CD4-positive, alpha-beta memory T cell (primary cell): ENCODE data around the gene NIPAL1. TPM values are rescaled to one million over a fixed set of nuclear protein-coding genes. Genes with fewer than 3 reads are reported as not detected.

ENCODE experiments used
- CTCF ChIA-PET: fragments of 350-600 bp; sonication (Branson Sonifier 250); formaldehyde crosslinking; loops from one replicate; lab custom pipeline; 2021; ENCODE audit warnings: inconsistent platforms; ENCODE audit not compliant: partially characterized antibody; lab: Charles Lee
- POLR2A ChIA-PET: fragments of 350-600 bp; sonication (Branson Sonifier 250); formaldehyde crosslinking; loops from one replicate; lab custom pipeline; 2021; ENCODE audit not compliant: partially characterized antibody; lab: Charles Lee
- DNase-seq, 5 donors: peaks; one replicate each; pipeline versions ENCODE4 v3.0.0 to v3.0.0-alpha.2; 2020 to 2022; ENCODE audit warnings: mixed read lengths in 1 of 5
- H3K27ac ChIP-seq: one replicate; pipeline ENCODE4 v1.7.0; 2013; ENCODE audit warnings: low read depth, low read length
- H3K27me3 ChIP-seq: 2 replicates; pipeline ENCODE4 v1.7.0; 2013; ENCODE audit warnings: mild to moderate bottlenecking, low read length, moderate library complexity; ENCODE audit not compliant: insufficient read depth
- H3K36me3 ChIP-seq: 2 replicates; pipeline ENCODE4 v1.7.0; 2013; ENCODE audit warnings: mild to moderate bottlenecking, low read length, moderate library complexity; ENCODE audit not compliant: insufficient read depth
- H3K4me1 ChIP-seq: 2 replicates; pipeline ENCODE4 v1.7.0; 2013; ENCODE audit warnings: mild to moderate bottlenecking, low read length, moderate library complexity; ENCODE audit not compliant: insufficient read depth
- H3K4me3 ChIP-seq, 2 donors: one replicate each; pipeline ENCODE4 v1.7.0; 2013; ENCODE audit warnings: low read length in 2 of 2, mild to moderate bottlenecking in 1 of 2
- H3K9me3 ChIP-seq, 2 donors: one replicate each; pipeline ENCODE4 v1.7.0; 2013; ENCODE audit warnings: low read length in 2 of 2, control low read depth in 1 of 2; ENCODE audit not compliant: control insufficient read depth in 1 of 2
- H3K27ac Mint-ChIP-seq, 7 donors: one replicate each; pipeline ENCODE4 v1.8.0; 2020 to 2021; ENCODE audit warnings: mixed read lengths in 7 of 7, mild to moderate bottlenecking in 6 of 7, inconsistent platforms in 3 of 7, moderate library complexity in 3 of 7
- H3K27me3 Mint-ChIP-seq, 2 donors: one replicate each; pipeline ENCODE4 v1.8.0; 2020 to 2021; ENCODE audit warnings: mixed read lengths in 2 of 2
- H3K36me3 Mint-ChIP-seq, 2 donors: one replicate each; pipeline ENCODE4 v1.8.0; 2020 to 2021; ENCODE audit warnings: mixed read lengths in 2 of 2, inconsistent platforms in 1 of 2, mild to moderate bottlenecking in 1 of 2
- H3K4me1 Mint-ChIP-seq, 4 donors: one replicate each; pipeline ENCODE4 v1.8.0; 2020 to 2021; ENCODE audit warnings: mixed read lengths in 4 of 4, mild to moderate bottlenecking in 1 of 4
- H3K4me3 Mint-ChIP-seq, 8 donors: one replicate each; pipeline ENCODE4 v1.8.0; 2020 to 2021; ENCODE audit warnings: mixed read lengths in 8 of 8, mild to moderate bottlenecking in 7 of 8, moderate library complexity in 6 of 8, inconsistent platforms in 3 of 8
- H3K9me3 Mint-ChIP-seq, 8 donors: one replicate each; pipeline ENCODE4 v1.8.0; 2020 to 2021; ENCODE audit warnings: mixed read lengths in 8 of 8, mild to moderate bottlenecking in 5 of 8, inconsistent platforms in 3 of 8, moderate library complexity in 1 of 8
- intact Hi-C: fragments of 100-400 bp; cut with micrococcal nuclease; formaldehyde crosslinking; loops from one replicate; pipeline ENCODE4 v1.15.1; 2023
- polyA plus RNA-seq, 2 donors: library from polyadenylated mRNA; unstranded; fragments of 300-500 nt; fragmentation: Illumina TruSeq; gene quantifications; one replicate each; pipeline ENCODE4 v1.2.3, GENCODE V29; 2021
- total RNA-seq, 2 experiments: library from RNA; stranded (reverse); gene quantifications; one replicate each; pipeline ENCODE4 v1.2.3, GENCODE V29; 2021

Gene NIPAL1
- total and polyA plus RNA-seq, 4 experiments from 2014 or later: 0.65 to 3.3 (median 1.8) TPM

DNA sequence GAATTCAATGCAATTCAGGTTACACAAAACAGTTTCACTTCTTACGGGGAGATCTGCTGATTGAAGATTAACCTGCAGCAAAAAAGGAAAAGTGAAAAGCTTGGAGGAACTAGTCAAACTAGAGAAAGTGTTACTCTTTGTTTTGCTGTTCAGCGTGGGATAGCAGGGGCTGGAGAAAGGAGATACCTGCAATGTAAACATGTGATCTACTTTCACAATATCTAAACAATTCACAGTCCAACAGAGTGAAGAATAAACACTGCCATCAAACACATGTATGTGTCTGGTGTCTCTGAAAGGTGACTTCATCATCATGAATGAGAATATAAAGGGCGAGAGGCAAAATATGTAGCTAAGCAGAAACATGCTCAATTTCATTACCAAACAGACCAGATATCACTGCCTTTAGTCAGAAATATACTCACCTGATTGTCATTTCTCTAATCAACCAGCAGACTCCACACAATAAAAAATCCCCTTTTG lies 26.4 kb downstream of the NIPAL1 start:
- no peak overlapping the region for H3K27ac ChIP-seq
- H3K9me3 ChIP-seq: no peaks in the 10 kb centered on the region
- CTCF ChIA-PET: interaction anchor here (11.0 kb wide), 1 partner anchor 10 kb away, joined by 140 read pairs; no protein-coding TSS in a partner anchor
- peaks cover 36 to 61% (median 51%) of the 10 kb centered on the region in 4 donors for H3K4me1 Mint-ChIP-seq
- no peaks in the 10 kb centered on the region for H3K27me3 ChIP-seq
- H3K9me3 Mint-ChIP-seq: no peaks in the 10 kb centered on the region
- DNase-seq: no peak
- H3K27me3 Mint-ChIP-seq: peaks cover 7 to 15% of the 10 kb centered on the region in 2 donors
- H3K27ac Mint-ChIP-seq: no peak overlapping the region
- intact Hi-C loops: loop anchor here (2.0 kb wide), 1 partner anchor 22 kb away; no protein-coding TSS in a partner anchor
- no peaks in the 10 kb centered on the region for H3K36me3 Mint-ChIP-seq
- no peaks in the 10 kb centered on the region for H3K36me3 ChIP-seq
- no peak overlapping the region for H3K4me3 ChIP-seq
- peaks cover 53% of the 10 kb centered on the region for H3K4me1 ChIP-seq
- POLR2A ChIA-PET: interaction anchor here (0.9 kb wide), 1 partner anchor 96 kb away, joined by 3 read pairs; no protein-coding TSS in a partner anchor
- H3K4me3 Mint-ChIP-seq: peak overlapping the region in 3 of 8 donors; percentile 3 to 71 (median 7)

DNA sequence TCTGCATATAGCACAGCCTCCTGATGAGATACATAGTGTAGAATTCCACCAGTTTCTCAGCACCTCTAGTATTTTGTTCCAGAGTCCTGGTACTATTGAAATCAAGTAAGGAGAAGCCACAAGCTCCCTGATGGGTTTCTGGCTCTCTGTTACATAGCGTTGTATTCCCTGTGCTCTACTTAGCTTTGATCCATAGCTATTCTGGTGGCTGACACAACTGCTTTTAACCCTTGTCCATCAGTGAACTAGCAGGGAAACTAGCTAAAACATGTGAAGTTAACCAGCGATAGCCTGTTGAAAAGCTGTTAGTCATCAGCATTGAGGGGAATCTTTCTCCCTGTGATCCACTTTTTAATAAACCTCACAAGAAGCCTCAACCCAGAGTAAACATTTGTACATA lies 26.9 kb downstream of the NIPAL1 start:
- Histone ChIP-seq H3K9me3 (no peaks in the 10 kb centered on the region), H3K4me1 (peaks cover 57% of the 10 kb centered on the region), H3K27ac (no peak overlapping the region), H3K36me3 (no peaks in the 10 kb centered on the region), H3K27me3 (no peaks in the 10 kb centered on the region), H3K4me3 (no peak overlapping the region)
- POLR2A ChIA-PET: interaction anchor here (0.9 kb wide), 1 partner anchor 96 kb away, joined by 3 read pairs; no protein-coding TSS in a partner anchor
- Mint-ChIP-seq H3K27ac (no peak overlapping the region), H3K27me3 (peaks cover 7 to 15% of the 10 kb centered on the region in 2 donors), H3K9me3 (no peaks in the 10 kb centered on the region), H3K36me3 (no peaks in the 10 kb centered on the region), H3K4me1 (peaks cover 36 to 64% (median 53%) of the 10 kb centered on the region in 4 donors), H3K4me3 (peak overlapping the region in 3 of 8 donors; percentile 3 to 71 (median 25))
- intact Hi-C loops: loop anchor here (2.0 kb wide), 1 partner anchor 21 kb away; no protein-coding TSS in a partner anchor
- CTCF ChIA-PET: interaction anchor here (11.0 kb wide), 1 partner anchor 11 kb away, joined by 140 read pairs; no protein-coding TSS in a partner anchor
- no peak for DNase-seq

DNA sequence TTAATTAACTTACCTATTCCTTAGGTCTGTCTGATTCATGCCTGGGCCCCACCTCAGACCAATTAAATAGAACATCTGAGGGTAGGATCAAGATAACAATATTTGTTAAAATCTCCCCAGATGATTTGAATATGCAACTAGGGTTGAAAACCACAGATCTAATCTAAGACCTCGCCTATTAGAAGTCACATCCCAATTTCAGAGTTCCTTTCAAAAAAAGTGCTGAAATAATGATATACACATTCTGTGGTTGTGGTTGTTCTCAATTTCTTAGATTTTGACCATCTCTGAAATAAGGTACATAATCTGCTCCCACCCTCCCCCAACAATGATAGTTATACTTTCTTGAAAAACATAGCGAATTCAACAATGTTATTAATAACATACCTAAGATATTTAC lies 27.7 kb downstream of the NIPAL1 start:
- peak overlapping the region in 5 of 8 donors; percentile 12 to 69 (median 39) for H3K4me3 Mint-ChIP-seq
- ChIA-PET CTCF (interaction anchor here (1.3 to 11.0 kb wide), 4 partner anchors 11 to 46 kb away, joined by 3 to 140 read pairs (median 16); no protein-coding TSS in a partner anchor), POLR2A (interaction anchor here (0.6 kb wide), 1 partner anchor 563 kb away, joined by 3 read pairs; no protein-coding TSS in a partner anchor)
- H3K36me3 ChIP-seq: no peaks in the 10 kb centered on the region
- intact Hi-C loops: no loop called here
- H3K36me3 Mint-ChIP-seq: no peaks in the 10 kb centered on the region
- no peak overlapping the region for H3K27ac ChIP-seq
- no peaks in the 10 kb centered on the region for H3K27me3 ChIP-seq
- H3K4me1 Mint-ChIP-seq: peaks cover 36 to 64% (median 53%) of the 10 kb centered on the region in 4 donors
- no peak overlapping the region for H3K27ac Mint-ChIP-seq
- H3K9me3 Mint-ChIP-seq: no peaks in the 10 kb centered on the region
- no peak for DNase-seq
- no peaks in the 10 kb centered on the region for H3K9me3 ChIP-seq
- H3K4me3 ChIP-seq: no peak overlapping the region
- H3K27me3 Mint-ChIP-seq: peaks cover 7 to 15% of the 10 kb centered on the region in 2 donors
- peaks cover 57% of the 10 kb centered on the region for H3K4me1 ChIP-seq

DNA sequence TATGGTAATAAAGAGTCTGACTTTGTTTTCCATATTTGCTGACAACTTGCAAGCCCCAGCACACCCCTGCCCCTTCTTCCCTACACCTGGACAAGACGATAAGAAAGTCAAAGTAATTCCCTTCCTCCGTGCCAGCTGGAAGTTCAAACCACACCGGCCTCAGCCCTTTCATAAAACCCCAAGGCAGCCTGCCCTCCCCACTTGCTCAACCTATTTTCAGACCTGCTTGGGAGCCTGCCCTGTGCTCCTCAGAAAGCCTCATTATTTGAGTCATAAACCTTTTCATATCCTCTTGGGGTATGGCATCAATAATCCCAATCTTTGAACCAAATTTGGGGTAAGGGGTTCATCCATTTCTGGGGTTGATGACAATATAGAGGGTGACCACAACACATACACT lies 29.5 kb downstream of the NIPAL1 start:
- POLR2A ChIA-PET: interaction anchor here (1.1 kb wide), 1 partner anchor 14 kb away, joined by 3 read pairs; no protein-coding TSS in a partner anchor
- no peak overlapping the region for H3K27ac ChIP-seq

DNA sequence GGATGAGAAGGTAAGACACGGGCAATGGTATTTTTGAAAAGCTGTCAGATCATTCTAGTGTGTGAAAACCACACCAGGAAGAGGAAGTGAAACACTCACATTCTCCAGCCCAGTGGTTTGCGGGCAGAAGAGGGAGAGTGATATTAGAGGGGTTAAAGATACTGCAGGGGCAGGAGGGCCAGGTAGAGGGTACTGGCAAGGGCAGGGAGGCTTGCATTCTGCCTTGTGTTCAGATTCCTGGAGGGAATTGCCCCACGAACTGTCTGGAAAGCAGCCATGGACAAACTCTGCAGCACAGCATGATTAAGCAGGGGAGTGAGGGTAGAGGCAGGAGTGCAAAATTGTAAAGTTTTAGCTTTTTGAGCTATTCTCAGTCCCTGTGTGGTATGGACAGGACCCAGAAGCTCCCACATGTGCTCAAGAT lies 30.9 kb downstream of the NIPAL1 start:
- DNase-seq: peak; percentile 40 to 67 (median 51)
- Histone ChIP-seq H3K36me3 (no peaks in the 10 kb centered on the region), H3K27ac (no peak overlapping the region), H3K9me3 (no peaks in the 10 kb centered on the region), H3K4me1 (peaks cover 57% of the 10 kb centered on the region), H3K4me3 (no peak overlapping the region), H3K27me3 (no peaks in the 10 kb centered on the region)
- peak overlapping the region in 4 of 7 donors; percentile 0 to 52 (median 22) for H3K27ac Mint-ChIP-seq
- intact Hi-C loops: loop anchor here (1.0 kb wide), 1 partner anchor 14 kb away; no protein-coding TSS in a partner anchor
- peaks cover 0 to 2% (median 0%) of the 10 kb centered on the region in 8 donors for H3K9me3 Mint-ChIP-seq
- peaks cover 4 to 10% of the 10 kb centered on the region in 2 donors for H3K27me3 Mint-ChIP-seq
- H3K4me1 Mint-ChIP-seq: peaks cover 37 to 68% (median 52%) of the 10 kb centered on the region in 4 donors
- ChIA-PET CTCF (interaction anchor here (2.2 to 11.0 kb wide), 3 partner anchors 14 to 48 kb away, joined by 5 to 140 read pairs (median 28); no protein-coding TSS in a partner anchor), POLR2A (interaction anchor here (1.6 kb wide), 1 partner anchor 13 kb away, joined by 8 read pairs; no protein-coding TSS in a partner anchor)
- H3K36me3 Mint-ChIP-seq: no peaks in the 10 kb centered on the region
- H3K4me3 Mint-ChIP-seq: peak overlapping the region in 7 of 8 donors; percentile 46 to 90 (median 77)

More for the DNA sequence above, 29.5 kb downstream of the NIPAL1 start:
- peak overlapping the region in 4 of 8 donors; percentile 41 to 89 (median 50) for H3K4me3 Mint-ChIP-seq
- no peaks in the 10 kb centered on the region for H3K9me3 Mint-ChIP-seq
- peaks cover 37 to 73% (median 56%) of the 10 kb centered on the region in 4 donors for H3K4me1 Mint-ChIP-seq
- intact Hi-C loops: loop anchor here (1.0 kb wide), 1 partner anchor 132 kb away; the partner anchor contains the start of gene NFXL1
- Histone ChIP-seq H3K9me3 (no peaks in the 10 kb centered on the region), H3K27me3 (no peaks in the 10 kb centered on the region), H3K4me3 (no peak overlapping the region), H3K36me3 (no peaks in the 10 kb centered on the region), H3K4me1 (peaks cover 57% of the 10 kb centered on the region)
- no peak for DNase-seq
- CTCF ChIA-PET: interaction anchor here (1.0 to 11.0 kb wide), 4 partner anchors 13 to 63 kb away, joined by 3 to 140 read pairs (median 16); no protein-coding TSS in a partner anchor
- H3K27me3 Mint-ChIP-seq: peaks cover 7 to 15% of the 10 kb centered on the region in 2 donors
- H3K36me3 Mint-ChIP-seq: no peaks in the 10 kb centered on the region
- no peak overlapping the region for H3K27ac Mint-ChIP-seq

DNA sequence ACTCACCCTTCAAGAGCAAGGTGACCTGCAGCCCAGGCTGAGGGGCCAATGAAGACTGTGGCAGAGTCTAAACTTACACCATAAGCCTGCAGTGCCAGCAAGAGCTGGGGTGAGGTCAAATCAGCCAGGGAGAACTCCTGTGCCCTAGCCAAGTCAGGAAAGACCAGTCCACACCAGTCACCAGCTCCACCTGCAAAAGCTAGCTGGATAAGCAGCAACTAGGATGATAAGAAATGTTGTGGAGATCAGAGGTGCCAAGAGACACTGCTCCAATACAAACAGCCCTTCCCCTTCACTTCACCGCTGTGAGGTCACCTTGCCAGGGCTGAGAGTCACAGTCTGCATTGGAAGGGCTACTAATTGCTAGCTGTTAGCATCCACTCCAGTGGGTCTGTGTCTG lies 31.3 kb downstream of the NIPAL1 start:
- H3K27me3 ChIP-seq: no peaks in the 10 kb centered on the region
- H3K36me3 ChIP-seq: no peaks in the 10 kb centered on the region
- no peak overlapping the region for H3K27ac ChIP-seq
- H3K27me3 Mint-ChIP-seq: peaks cover 3 to 10% of the 10 kb centered on the region in 2 donors
- H3K4me1 Mint-ChIP-seq: peaks cover 34 to 63% (median 48%) of the 10 kb centered on the region in 4 donors
- H3K27ac Mint-ChIP-seq: no peak overlapping the region
- H3K9me3 Mint-ChIP-seq: peaks cover 0 to 2% (median 0%) of the 10 kb centered on the region in 8 donors
- no peak overlapping the region for H3K4me3 ChIP-seq
- no peak for DNase-seq
- no peaks in the 10 kb centered on the region for H3K9me3 ChIP-seq
- peaks cover 55% of the 10 kb centered on the region for H3K4me1 ChIP-seq
- intact Hi-C loops: loop anchor here (1.0 kb wide), 1 partner anchor 15 kb away; no protein-coding TSS in a partner anchor
- H3K4me3 Mint-ChIP-seq: peak overlapping the region in 5 of 8 donors; percentile 14 to 89 (median 77)
- H3K36me3 Mint-ChIP-seq: no peaks in the 10 kb centered on the region
- ChIA-PET CTCF (interaction anchor here (2.2 to 11.0 kb wide), 3 partner anchors 15 to 47 kb away, joined by 5 to 140 read pairs (median 28); no protein-coding TSS in a partner anchor), POLR2A (interaction anchor here (1.6 kb wide), 1 partner anchor 14 kb away, joined by 8 read pairs; no protein-coding TSS in a partner anchor)
